GM21367 (cell line): ENCODE results near the gene CLEC16A.

Source experiments
- ATAC-seq: cut with Tn5 transposase; IDR thresholded peaks from one replicate; pipeline ENCODE4 v1.9.1; 2021; ENCODE audit not compliant: unreplicated experiment

CLEC16A gene

DNA sequence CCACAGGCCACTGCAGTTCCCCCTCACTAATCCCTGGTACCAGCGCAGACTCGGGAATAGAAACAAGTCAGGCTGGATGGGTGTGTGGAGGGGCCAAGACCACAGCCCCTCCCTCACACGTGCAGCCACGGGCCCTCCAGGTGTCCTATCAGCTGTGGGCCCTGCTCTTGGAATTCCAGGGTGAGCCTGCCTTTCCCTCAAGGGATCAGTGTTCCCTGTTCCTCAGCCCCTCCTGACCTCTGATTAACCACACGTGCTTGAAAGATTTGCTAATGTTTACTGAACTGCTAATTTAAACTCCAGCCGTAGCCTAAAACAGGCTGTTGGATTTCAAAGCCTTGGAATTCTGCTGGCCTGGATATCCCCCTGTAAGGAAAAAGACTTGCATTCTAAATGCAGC, 165.2 kb downstream of the CLEC16A start:
- ATAC-seq: no peak

DNA sequence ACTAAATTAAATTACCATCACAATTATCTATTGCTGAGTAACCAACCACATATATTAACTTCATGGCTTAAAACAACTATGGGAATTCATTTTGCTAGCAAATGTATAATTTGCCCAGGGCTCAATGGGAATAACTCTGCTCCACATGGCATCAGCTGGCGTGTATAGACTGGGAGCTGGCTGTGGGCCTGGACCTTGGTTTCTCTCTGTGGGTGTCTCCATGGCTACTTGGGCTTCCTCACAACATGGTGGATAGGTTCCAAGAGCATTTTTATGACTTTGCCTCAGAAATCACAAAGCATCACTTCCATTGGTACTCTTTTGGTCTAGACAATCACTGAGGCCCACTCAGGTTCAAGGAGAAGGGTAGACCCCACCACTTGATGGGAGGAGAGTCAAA, 166.8 kb downstream of the CLEC16A start:
- ATAC-seq: no peak

DNA sequence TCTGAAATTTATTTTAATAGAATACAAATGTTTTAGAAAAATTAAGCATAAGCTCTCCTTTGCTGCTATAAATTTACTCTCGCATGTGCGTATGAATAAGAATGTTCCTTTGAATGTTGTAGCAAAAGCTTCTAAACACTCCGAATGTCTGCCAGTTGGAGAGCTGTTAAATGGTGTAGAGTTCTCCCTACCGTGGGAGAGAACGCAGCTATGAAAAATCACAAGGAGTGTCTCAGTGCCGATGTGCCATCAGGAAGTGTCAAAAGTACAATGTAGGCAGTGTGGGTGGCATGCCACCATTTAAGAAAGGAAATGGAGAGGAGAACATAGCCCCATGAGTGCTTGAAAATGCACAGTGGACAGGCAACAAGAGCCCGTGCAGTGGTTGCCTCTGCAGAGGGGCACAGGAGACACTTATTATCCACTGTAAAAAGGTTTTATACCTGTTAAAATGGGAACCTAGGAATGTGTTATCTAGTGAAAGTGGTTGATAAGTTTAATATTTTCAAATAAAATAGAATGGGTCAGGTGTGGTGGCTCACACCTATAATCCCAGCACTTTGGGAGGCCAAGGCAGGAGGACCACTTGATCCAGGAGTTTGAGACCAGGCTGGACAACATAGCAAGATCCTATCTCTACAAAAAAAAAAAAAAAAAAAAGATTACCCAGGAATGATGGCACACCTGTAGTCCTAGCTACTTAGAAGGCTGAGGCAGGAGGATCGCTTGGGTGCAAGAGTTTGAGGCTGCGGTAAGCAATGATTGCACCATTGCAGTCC, 167.7 kb downstream of the CLEC16A start:
- ATAC-seq: no peak

DNA sequence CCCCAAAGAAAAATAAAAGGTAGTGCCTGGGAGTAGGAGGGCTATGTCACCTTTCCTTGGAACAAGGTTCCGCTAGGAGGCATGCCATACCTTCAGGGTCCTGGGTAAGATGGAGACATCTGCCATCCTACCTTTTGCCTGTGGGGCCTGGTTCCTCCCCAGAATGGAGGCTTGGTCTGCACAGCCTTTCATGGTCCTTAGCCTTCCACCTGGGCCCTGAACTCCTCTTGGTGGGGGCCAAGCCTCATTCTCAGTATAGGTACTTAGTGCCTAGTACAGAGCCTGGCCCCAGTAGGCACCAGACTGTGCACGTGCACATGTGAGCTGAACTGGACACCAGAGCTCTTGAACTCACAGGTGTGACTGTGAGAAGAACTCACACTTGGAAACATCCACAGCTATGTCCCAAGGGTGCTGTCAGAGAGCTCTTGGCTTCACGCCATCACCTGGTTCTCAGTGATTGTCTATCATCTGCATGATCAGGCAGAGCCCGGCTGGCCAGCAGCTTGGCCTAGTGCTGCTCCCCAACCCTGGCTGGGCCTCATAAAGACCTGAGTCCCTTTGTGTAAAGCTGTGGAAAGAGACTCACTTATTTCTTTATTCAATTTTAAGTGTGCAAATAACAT, 168.5 kb downstream of the CLEC16A start:
- ATAC-seq: no peak

DNA sequence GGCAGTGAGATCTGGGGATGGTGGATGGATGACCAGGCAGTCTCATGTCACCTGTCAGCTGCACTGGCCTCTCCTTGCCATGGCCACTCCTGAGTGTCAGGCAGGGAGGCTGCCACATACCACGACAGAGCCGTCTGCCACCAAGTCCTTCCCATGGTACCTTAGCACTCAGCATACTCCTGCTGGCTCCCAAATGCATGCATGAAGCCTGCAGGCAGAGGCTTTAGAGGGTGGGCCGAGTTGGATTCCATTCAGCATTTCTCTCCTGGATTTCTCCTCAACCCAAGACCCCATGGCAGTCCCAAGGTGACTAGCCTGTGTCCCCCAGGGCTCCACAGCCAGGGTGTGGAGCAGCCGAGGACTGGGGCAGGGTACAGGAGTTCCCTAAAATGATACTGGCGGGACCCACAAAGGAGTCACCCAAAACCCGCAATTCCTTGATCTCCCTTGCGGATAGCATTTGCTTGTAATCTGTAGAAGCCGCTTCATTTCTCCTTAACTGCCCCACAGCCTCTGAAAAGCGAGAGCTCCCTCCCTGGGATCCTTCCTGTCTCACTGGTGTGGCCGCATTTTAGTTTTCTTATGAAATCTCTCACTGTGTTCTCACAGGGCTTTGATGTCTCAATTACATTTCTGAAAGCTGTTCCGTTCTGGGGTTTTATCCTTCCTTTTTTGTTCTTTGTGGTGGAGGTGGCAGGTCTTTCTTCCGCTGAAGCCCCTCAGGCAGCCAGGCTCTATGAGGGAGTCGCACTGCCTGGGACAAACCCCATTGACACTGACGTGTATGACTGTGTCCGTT, 170.2 kb downstream of the CLEC16A start:
- no peak for ATAC-seq

DNA sequence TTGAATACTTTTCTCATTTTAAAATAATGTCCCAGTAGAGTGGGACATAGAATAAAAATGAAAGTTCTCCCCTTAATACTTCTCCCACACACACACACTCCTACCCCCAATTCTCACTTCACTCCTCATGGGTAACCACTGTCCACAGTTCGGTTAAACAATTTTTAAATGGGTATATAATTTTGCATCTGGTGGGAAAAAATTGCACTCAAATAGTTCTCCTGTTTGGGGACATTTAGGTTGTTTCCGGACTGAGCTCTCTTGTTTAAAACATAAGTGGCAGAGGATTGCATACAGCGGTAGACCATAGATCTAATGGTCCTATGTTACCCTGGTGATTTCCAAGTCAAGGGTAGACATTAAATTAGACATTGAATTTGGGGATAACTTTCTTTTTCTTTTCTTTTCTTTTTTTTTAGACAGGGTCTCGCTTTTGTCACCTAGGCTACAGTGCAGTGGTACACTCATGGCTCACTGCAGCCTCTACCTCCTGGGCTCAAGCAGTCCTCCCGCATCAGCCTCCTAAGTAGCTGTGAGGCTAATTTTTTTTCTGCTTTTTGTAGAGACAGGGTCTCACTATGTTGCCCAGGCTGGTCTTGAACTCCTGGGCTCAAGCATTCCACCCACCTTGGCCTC, 173.3 kb downstream of the CLEC16A start:
- ATAC-seq: no peak

DNA sequence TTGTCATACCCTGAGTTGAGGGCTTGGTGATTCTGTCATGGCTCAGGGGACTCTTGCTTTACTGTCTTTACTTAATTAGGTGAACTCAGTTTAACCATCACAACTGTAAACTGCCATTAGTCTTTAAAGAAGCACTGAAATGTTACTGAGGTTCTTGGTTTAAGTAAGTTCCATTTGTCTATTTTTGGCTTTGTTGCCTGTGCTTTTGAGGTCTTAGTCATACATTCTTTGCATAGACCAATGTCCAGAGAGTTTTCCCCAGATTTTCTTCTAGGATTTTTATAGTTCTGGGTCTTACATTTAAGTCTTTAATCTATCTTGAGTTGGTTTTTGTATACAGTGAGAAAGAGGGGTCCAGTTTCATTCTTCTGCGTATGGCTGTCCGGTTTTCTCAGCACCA, 174.1 kb downstream of the CLEC16A start:
- ATAC-seq: no peak

DNA sequence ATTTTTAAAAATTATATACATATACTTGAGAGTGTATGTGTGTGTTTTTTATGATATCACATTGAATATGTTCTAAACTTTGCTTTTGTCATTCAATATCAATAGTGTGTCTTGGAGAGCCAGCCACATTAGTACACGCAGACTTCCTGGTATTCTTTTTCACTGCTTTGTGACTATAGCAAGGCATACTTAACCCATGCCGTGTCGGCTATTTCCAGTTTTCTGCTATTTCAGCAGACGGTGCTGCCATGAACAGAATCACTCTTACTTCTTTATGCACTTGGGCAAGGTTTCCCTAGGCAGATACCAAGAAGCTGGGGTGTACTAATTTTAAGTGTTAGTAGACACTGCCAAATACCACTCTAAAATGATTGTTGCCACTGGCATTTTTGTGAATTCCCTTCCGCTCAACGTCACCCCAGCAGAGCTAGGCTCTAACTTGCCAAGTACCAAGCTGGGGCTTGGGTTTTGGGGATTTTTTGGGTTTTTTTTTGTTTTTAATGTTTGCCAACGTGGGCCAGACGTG, 176.8 kb downstream of the CLEC16A start:
- ATAC-seq: no peak

DNA sequence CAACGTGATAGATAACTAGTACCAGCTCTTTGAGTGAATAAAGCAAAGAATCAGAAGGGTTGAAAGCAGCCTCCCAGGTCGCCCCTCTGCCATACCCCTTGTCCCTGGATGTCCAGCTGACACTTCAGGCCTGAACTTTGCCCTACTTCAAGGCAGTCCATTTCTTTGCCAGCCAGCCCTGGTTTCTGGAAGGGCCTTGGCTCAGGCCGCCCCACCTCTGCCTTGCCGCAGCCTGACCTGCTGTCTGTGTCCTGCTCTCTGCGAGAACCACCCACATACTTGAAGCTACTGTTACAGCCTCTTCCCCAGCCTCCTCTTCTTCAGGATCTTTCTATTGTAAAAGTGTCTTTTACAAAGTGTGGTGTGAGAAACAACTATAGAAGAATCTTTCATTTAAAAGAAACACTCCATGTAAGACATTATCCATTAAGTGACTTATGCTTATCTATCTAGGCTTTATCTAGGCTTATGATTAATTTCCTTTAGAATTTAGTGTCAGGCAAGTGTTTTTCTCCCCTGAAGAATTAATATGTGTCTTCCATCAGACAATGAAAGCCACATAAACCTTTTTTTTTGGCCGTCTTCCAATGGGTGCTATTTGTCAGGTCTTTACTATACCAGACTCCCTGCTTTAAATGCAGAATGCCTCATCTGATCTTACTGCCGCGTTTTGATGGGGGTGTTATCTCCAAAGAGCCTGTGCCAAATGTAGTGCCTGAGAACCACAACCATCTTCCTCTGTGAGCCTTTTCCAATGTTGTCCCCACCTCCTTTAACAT, 177.7 kb downstream of the CLEC16A start:
- no peak for ATAC-seq

DNA sequence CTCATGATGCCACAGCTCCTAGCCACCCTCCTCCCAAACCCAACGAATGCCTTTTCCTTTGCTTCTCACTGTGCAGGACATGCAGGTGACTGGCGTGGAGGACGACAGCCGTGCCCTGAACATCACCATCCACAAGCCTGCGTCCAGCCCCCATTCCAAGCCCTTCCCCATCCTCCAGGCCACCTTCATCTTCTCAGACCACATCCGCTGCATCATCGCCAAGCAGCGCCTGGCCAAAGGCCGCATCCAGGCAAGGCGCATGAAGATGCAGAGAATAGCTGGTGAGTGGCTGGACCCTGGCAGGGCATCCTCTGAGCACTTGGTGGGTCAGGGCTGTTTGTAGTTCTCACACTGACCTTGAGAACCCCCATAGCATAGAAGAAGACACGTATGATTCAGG, 179.3 kb downstream of the CLEC16A start:
- no peak for ATAC-seq

DNA sequence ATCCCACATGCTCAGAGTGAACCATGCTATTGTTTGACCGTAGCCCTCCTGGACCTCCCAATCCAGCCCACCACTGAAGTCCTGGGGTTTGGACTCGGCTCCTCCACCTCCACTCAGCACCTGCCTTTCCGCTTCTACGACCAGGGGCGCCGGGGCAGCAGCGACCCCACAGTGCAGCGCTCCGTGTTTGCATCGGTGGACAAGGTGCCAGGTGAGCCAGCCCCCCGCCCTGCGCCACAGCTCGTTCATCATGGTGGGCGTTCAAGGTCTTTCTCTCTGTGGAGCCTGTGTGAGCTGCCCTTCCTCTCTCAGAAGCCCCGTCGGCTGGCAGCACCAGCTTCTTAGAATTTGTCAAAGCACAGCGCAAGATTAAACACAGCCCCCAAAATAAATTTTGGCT, 181.6 kb downstream of the CLEC16A start:
- ATAC-seq: no peak

DNA sequence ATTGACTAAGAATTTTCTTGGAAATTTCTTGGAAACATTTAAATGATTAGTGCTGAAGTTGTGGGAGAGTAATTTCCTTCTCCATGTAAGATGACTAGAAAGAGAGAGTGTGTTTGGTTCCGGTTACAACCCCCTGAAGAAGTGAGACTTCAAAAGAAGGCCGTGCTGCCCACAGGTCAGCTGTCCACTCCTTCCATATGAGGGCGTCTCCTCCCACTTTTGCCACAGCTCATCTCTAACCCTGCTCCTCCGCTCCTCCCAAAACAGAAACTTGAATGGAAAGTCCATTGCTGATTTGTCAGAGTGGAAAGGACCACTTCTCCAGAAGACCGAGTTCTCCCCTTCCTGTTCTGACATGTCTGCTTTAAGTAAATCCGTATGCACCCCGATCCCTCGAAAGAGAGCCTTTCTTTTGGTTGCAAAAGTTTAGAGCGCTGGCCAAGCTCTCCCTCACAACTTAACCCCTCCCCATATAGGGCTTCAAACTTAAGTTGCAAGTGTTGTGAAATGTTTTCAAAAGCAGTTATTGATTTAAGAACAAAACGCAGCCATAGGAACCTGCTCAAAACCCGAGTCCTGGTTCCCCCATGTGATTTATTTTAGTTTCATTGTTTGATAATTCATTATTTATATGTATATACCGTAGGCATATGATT, 182.2 kb downstream of the CLEC16A start:
- no peak for ATAC-seq

DNA sequence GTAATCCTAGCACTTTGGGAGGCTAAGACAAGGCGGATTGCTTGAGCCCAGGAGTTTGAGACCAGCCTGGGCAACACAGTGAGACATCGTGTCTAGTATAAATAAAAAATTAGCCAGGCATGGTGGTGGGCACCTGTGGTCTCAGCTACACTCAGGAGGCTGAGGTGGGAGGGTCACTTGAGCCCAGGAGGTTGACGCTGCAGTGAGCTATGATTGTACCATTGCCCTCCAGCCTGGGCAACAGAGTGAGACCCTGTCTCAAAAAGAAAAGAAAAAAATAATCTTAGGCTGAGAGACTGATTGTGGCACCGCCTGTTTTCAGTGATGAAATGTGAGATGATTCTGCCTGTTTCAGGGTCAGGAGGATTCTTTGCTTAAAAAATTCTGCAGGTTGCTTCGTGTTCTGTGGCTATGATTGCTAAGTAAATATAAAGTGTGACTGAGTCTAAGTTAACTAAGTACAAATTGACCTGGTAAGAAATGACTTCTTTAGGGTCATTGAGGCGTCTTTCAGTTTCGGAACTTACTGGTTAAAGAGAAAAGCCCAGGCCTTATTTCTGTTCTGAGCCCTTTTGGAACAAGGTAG, 183.3 kb downstream of the CLEC16A start:
- no peak for ATAC-seq

DNA sequence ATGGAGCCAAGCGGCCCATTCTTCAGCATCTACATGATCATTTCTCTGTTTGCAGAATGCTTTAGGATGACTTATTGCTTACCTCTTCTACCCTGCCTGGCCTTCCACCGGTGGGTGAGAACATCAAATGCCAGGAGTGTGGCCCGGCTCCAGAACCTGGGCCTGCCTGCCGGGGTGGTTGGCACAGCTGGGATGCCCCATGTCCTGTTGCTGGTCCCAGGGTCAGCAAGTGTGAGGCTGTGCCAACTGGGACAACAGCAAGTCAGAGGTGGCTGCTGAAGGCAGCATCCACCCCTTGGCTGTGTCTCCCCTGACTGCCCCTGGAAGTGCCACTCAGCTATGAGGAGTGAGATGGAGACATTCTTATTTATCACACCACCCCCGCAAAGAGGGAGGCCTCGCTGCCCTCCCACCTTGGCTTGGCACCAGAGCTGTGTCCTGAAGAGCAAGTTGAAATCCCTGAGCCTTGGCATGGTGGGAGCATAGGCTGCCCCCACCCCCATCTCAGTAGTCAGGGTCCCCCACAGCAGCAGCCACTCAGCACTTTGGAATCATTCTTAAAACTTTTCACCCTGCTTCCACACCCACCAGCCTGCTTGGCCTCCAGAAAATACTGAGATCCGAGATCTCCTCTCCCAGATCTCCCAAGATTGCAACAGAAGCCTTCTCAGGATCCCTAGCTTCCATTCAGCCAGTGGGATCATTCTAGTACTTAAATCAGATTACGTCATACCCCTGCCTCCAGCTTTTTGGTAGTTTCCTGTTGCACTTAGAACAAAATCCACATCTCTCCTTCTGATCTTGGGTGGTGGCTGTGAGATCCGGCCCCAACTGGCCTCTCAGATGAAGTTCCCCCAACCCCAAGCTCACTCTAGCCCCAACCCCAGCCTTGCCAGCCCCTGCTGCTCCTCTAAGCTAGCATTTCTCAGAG, 184.1 kb downstream of the CLEC16A start:
- no peak for ATAC-seq

DNA sequence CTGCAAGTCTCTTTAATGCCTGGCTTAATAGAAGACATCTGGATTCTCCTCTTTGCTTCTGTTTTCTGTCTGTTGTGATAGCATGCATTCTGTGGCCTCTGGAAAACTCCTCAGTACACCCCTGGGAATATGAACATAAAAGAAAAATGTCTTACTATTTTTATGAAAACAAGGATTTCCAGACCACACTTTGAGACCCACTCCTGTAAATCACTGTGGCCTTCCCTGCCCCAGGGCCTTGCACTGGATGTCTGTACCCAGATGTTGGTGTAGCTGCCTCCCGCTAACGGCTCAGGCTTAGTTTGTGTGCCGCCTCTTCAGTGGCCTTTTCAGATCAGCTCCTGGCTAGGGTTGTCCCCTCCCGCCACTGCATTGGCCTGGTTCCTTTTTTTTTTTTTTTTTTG, 185.0 kb downstream of the CLEC16A start:
- ATAC-seq: no peak

DNA sequence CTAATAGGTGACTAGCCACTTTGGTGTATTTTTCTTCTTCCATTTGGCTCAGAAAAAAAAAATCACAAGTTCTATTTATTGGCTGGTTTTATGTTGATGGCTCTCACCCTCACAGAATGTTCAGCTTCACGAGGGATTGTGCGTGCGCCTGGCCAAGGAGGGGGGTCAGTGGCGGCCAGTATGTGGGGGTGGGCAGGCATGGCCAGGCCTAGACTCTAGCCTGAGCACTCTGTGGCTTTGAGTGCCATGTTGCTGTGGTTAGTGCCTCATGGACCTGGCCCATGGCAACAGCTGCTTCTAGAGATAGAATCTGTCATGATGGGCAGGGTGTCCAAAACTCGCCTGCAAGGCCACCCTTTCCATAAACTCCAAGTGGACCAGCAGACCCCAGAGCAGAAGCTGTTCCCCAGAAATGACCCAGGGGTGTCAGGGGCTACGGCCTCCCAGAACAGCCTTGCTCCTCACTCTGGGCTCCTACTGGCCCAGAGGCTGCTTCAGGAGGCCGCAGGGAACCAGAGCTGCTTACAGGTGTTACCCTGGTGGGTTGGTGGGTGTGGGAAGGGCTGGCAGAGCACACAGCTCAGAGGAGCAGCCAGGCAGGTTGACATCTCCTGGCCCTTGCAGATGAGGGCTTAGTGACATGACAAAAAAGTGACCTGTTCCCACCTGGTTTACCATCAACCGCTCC, 186.8 kb downstream of the CLEC16A start:
- ATAC-seq: no peak

DNA sequence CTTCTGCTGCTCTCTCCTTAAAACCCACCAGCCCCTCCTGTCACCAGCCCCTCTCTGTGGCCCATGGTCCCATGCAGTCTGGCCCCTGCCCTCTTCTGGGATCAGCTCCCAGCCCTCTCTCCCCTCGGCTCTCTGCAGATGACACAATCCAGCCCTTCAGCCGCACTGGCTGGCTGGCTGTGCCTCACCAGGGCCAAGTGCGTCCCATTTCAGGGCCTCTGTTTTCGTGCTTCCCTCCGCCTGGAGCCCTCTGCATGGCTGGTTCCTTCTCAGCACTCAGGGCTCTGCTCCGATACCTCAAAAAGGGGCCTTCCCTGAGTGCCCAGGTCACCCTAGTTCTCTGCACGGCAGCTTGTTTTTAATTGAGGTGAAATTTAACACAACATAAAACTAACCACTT, 187.3 kb downstream of the CLEC16A start:
- no peak for ATAC-seq

DNA sequence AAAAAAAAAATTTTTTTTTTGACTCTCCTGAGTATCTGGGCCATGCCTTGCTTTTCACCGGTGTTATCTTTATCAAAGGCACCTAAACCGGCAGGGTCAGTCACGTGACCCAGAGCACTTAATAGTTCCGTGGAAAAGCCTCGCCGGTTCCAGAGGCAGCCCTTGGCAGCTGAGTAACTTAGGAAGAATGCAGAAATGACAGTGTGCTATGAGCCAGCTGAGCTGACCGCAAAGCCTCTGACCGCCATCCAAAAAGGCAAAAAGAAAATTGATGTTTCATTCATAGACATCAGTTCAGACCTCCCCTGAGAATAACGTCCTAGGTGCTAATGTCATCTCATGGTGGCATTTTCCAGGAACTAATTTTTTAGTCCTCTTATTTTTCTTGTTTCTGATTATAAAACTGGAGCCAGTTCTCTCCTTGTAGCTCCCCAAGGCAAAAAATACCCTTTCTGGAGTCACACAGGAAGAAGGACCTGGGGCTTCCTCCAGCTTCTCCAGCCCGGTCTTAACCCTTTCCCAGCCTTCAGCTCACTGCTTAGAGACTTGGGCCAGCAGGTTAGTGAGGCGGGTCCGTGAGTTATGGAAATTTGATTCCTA, 189.1 kb downstream of the CLEC16A start:
- no peak for ATAC-seq
